Measurements from ENCODE around the gene CACNA1I. TPM values are rescaled to one million over a fixed set of nuclear protein-coding genes. Genes with fewer than 3 reads are reported as not detected.

Gene CACNA1I
- total RNA-seq, 6 experiments from 2014 or later = 0.06 TPM; not detected in 5

DNA sequence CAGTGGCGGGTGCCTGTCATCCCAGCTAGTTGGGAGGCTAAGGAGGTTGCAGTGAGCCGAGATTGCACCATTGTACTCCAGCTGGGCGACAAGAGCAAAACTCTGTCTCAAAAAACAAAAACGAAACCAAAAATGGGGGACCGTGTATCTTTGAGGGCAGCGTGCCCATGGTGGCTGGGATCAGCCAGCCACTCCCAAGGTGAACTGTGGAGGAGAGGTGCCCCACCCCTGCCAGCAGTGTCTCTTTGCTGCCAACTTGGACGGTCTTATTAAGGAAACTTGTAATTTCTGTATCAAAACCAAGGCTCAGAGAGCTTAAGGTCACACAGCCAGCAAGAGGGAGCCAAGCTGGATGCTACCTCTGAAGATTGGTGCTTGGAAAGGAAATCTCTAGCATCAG is 147.7 kb downstream of the CACNA1I start:
- 70% methylated on average over 7 of the region's 7 CpGs for WGBS (ENCODE audit: insufficient coverage, low coverage, low lambda C conversion rate, missing lambda C conversion rate)

DNA sequence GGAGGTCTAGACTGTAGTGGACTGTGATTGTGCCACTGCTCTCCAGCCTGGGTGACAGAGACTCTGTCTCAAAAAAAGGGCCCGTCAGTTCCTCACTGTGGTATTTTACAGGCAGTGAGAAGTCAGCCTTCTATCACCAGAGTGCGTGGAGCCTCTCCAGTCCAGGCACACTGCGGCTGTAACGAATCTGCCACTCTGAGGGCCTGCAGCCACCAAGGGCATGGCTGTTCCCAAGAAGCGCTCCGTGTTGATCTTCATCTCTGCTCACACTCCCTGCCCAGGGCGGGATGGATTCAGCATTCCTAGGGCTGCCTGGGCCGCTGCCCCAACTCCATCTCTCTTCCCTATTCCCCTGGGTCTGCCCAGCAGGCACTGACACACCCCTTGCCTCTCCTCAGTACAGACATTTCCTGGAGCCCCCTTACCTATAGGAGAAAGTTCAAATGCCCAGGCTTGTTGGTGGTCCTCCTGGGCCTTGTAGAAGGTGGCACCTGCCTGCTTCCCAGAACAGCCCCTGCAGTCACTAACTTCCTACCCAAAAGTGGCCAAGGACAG is 148.4 kb downstream of the CACNA1I start:
- intact Hi-C loops (cut with DNase I) = no loop called here
- H3K4me1 ChIP-seq = no peaks in the 10 kb centered on the region
- no peaks in the 10 kb centered on the region for H3K9me3 ChIP-seq
- TF ChIP-seq, protein P1, sequence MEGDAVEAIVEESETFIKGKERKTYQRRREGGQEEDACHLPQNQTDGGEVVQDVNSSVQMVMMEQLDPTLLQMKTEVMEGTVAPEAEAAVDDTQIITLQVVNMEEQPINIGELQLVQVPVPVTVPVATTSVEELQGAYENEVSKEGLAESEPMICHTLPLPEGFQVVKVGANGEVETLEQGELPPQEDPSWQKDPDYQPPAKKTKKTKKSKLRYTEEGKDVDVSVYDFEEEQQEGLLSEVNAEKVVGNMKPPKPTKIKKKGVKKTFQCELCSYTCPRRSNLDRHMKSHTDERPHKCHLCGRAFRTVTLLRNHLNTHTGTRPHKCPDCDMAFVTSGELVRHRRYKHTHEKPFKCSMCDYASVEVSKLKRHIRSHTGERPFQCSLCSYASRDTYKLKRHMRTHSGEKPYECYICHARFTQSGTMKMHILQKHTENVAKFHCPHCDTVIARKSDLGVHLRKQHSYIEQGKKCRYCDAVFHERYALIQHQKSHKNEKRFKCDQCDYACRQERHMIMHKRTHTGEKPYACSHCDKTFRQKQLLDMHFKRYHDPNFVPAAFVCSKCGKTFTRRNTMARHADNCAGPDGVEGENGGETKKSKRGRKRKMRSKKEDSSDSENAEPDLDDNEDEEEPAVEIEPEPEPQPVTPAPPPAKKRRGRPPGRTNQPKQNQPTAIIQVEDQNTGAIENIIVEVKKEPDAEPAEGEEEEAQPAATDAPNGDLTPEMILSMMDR (IDR thresholded peaks at IDR 0.05) = no peak
- TF ChIP-seq POLR2A (IDR thresholded peaks at IDR 0.05) = no peak
- no CpG with 5 or more reads among the region's 8 CpGs for WGBS (ENCODE audit: insufficient coverage, low coverage, low lambda C conversion rate, missing lambda C conversion rate)
- H3K36me3 ChIP-seq = no peaks in the 10 kb centered on the region
- no peaks in the 10 kb centered on the region for H3K27me3 ChIP-seq
- no peak overlapping the region for H3K27ac ChIP-seq
- no peak overlapping the region for H3K4me3 ChIP-seq
- DNase-seq (no peak), ATAC-seq (no peak)

More for the DNA sequence above, 147.7 kb downstream of the CACNA1I start:
- Histone ChIP-seq H3K4me1 (no peaks in the 10 kb centered on the region), H3K27me3 (no peaks in the 10 kb centered on the region), H3K27ac (no peak overlapping the region), H3K9me3 (no peaks in the 10 kb centered on the region), H3K36me3 (no peaks in the 10 kb centered on the region), H3K4me3 (no peak overlapping the region)
- TF ChIP-seq, protein P1 (IDR thresholded peaks at IDR 0.05) = no peak
- TF ChIP-seq POLR2A (IDR thresholded peaks at IDR 0.05) = no peak
- intact Hi-C loops (cut with DNase I) = no loop called here
- ATAC-seq = no peak
- no peak for DNase-seq

DNA sequence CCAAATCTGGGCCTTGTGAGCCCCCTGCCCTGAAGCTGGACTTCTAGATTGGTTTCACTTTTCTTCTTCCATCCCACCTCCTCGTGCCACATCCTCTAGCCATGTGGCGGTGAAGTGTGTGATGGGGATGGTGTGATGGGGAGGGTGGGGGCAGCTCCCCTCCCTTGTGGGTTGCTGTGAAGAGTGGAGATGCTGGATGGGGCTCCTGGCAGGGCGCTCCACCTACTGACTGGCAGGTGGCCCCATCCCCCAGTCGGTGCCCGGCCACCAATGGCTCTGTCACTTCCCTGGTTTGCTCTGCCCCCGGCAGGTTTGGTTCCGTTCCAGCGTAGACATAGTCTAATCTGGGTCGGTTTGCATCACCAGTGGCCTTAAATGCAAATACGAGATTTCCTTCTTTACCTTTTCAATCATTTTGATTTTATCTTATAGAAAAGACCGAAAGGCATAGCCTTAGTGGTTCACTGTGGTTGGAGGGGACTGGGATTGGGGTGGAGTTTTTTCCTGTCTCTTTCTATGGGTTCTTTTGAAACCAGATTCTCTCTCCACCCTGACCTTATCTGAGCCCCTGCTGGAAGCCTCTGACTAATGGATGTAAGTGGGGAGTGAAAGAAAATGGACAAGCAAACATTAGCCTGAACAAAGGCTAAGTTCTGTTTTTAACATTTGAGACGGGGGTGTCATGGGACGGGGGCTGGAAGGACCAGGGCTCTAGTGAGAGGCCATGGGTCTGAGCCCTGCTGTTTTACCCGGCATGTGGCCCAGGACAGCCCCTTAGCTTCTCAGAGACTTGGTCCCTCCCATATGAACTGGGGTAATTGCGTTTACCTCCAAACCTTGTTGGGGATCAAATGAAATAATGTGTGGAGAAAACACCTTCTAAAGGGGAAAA is 149.3 kb downstream of the CACNA1I start:
- peak in 1 of 3 donors; percentile 6 for DNase-seq
- H3K9me3 ChIP-seq = no peaks in the 10 kb centered on the region
- H3K36me3 ChIP-seq = no peaks in the 10 kb centered on the region
- TF ChIP-seq POLR2A (IDR thresholded peaks at IDR 0.05) = no peak
- H3K27ac ChIP-seq = no peak overlapping the region
- ATAC-seq = no peak
- intact Hi-C loops (cut with DNase I) = no loop called here
- H3K27me3 ChIP-seq = no peaks in the 10 kb centered on the region
- no peaks in the 10 kb centered on the region for H3K4me1 ChIP-seq
- H3K4me3 ChIP-seq = no peak overlapping the region
- 40% methylated on average over 10 of the region's 15 CpGs for WGBS (ENCODE audit: insufficient coverage, low coverage, low lambda C conversion rate, missing lambda C conversion rate)

DNA sequence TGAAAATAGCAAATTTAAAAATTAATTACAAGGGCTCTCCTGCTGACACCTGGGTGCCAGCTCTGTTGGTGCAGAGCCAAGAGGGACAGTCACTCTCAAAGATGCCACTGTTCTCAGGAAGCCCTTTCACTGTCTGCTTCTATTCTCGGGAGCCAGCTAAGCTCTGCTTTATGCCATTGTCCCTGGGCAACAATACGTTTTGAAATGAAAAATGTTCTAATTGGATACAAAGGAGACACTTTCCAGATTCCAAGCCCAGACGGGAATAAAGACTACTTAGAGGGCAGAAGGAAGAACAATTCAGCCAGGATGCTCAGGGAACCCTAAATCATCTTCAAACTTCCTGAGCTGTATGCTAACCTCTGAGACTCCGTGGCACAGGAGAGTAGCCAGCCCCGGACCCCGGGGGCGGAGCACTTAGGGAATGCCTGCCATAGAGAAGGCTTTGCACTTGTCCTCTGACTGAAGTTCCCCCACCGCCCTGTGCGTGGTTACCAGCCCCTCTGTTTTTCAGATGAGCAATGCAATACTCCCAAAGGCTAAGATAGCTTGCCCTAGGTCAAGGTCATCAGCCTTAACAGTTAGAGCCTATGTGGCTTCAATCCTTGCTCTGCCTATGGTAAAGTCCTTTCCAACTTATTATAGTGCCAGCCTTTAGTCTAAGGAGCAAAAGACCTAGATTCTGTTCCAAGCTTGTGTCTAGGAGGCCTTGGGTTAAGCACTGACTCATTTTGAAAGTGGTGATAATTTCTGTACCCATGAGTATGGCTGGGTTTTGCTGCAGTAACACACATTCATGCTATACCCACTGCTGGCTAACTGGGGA is 150.9 kb downstream of the CACNA1I start:
- no peak for ATAC-seq
- 38% methylated on average over 9 of the region's 9 CpGs for WGBS (ENCODE audit: insufficient coverage, low coverage, low lambda C conversion rate, missing lambda C conversion rate)

More for the DNA sequence above, 150.9 kb downstream of the CACNA1I start:
- Histone ChIP-seq H3K27ac (no peak overlapping the region), H3K4me3 (no peak overlapping the region), H3K36me3 (no peaks in the 10 kb centered on the region), H3K9me3 (no peaks in the 10 kb centered on the region), H3K27me3 (no peaks in the 10 kb centered on the region), H3K4me1 (no peaks in the 10 kb centered on the region)
- TF ChIP-seq, protein P1 (IDR thresholded peaks at IDR 0.05) = no peak
- TF ChIP-seq POLR2A (IDR thresholded peaks at IDR 0.05) = no peak
- DNase-seq = peak in 1 of 3 donors; percentile 27
- intact Hi-C loops (cut with DNase I) = no loop called here
